RWPE1 (cell line): Measurements from ENCODE around the gene ZBTB6.

ENCODE experiments used
- CTCF ChIA-PET: fragments of 350-600 bp; sonication (Branson Sonifier 250); formaldehyde crosslinking; extraction: SDS; loops from one replicate; lab custom pipeline; 2021; lab: Yijun Ruan, JAX
- POLR2A ChIA-PET: fragments of 400-600 bp; formaldehyde crosslinking; extraction: SDS; loops from one replicate; lab custom pipeline; 2020; ENCODE audit warnings: antibody characterized with exemption; ENCODE audit not compliant: low non-redundant PET; lab: Yijun Ruan, JAX
- DNase-seq: peaks from one replicate; pipeline ENCODE4 v3.0.0; 2012; ENCODE audit warnings: low spot score
- H3K27ac ChIP-seq: fragments of 450-650 bp; 2 replicates; pipeline ENCODE4 v1.5.1; 2017
- TF ChIP-seq, protein P1 (sequence below): fragments of 450-650 bp; conservative IDR thresholded peaks from 2 replicates; pipeline ENCODE4 v1.5.1; 2017; ENCODE audit warnings: low read depth, mild to moderate bottlenecking

ZBTB6 gene

DNA sequence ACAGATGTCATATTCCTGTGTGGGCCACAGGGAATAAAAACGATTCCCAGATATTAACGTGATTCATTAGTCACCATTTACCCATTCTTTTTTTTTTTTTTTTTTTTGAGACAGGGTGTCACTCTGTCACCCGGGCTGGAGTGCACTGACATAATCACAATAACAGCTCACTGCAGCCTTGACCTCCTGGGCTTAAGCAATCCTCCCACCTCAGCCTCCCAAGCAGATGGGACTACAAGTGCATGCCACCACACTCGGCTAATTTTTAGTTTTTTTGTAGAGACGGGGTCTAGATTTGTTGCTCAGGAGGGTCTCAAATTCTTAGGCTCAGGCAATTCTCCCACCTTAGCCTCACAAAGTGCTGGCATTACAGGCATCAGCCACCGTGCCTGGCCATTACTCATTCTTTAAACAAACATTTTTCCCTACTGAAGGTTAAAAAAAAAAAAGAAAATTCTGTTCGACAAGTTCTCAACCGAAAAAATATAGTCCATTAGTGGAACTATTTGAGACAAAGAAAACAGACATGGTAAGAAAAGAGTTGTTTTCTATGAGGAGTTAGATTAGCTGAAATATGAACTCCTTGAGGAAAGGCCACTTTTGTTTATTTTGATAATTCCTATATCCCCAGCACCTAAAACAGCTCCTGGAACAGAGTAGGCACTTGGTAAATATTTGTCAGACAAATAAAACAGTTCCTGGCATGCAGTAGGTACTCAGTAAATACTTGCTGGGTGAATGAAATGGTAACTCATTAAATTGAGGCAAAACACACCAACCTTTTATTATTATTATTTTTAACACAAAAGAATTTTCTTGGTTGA, 52.6 kb downstream of the ZBTB6 start:
- TF ChIP-seq, protein P1, sequence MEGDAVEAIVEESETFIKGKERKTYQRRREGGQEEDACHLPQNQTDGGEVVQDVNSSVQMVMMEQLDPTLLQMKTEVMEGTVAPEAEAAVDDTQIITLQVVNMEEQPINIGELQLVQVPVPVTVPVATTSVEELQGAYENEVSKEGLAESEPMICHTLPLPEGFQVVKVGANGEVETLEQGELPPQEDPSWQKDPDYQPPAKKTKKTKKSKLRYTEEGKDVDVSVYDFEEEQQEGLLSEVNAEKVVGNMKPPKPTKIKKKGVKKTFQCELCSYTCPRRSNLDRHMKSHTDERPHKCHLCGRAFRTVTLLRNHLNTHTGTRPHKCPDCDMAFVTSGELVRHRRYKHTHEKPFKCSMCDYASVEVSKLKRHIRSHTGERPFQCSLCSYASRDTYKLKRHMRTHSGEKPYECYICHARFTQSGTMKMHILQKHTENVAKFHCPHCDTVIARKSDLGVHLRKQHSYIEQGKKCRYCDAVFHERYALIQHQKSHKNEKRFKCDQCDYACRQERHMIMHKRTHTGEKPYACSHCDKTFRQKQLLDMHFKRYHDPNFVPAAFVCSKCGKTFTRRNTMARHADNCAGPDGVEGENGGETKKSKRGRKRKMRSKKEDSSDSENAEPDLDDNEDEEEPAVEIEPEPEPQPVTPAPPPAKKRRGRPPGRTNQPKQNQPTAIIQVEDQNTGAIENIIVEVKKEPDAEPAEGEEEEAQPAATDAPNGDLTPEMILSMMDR, result no peak
- ChIA-PET CTCF (interaction anchor here (0.6 kb wide), 1 partner anchor 948 kb away, joined by 3 read pairs; no protein-coding TSS in a partner anchor), POLR2A (no interaction called here)
- DNase-seq, result no peak
- no peak overlapping the region for H3K27ac ChIP-seq
